LNCAP (cell line): ENCODE data around the gene TRAF2.

ENCODE experiments used
- TF ChIP-seq, protein P1 (sequence below): fragments of 450-650 bp; IDR thresholded peaks from 2 replicates; pipeline ENCODE4 v1.5.1; 2017; ENCODE audit warnings: mild to moderate bottlenecking

TRAF2 gene

DNA sequence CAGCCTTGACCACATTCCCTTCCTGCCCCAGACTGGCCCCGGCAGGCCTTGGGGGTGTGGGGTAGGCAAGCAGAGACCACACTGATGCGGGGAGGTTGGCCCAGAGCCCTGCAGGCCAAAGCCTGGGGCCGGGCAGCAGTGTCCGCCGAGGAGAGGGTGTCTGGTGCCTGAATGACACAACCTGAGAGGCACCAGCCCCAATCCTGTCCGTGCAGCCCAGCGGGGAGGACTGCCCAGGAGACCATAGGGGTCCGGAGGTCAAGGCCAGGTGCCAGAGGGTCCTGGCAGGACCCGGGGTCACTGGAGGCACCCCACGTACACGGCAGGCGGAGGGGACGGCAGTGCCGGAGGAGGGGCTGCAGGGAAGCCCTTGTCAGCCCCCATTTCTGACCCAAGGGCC, 85.4 kb downstream of the TRAF2 start:
- TF ChIP-seq, protein P1, sequence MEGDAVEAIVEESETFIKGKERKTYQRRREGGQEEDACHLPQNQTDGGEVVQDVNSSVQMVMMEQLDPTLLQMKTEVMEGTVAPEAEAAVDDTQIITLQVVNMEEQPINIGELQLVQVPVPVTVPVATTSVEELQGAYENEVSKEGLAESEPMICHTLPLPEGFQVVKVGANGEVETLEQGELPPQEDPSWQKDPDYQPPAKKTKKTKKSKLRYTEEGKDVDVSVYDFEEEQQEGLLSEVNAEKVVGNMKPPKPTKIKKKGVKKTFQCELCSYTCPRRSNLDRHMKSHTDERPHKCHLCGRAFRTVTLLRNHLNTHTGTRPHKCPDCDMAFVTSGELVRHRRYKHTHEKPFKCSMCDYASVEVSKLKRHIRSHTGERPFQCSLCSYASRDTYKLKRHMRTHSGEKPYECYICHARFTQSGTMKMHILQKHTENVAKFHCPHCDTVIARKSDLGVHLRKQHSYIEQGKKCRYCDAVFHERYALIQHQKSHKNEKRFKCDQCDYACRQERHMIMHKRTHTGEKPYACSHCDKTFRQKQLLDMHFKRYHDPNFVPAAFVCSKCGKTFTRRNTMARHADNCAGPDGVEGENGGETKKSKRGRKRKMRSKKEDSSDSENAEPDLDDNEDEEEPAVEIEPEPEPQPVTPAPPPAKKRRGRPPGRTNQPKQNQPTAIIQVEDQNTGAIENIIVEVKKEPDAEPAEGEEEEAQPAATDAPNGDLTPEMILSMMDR: no peak

DNA sequence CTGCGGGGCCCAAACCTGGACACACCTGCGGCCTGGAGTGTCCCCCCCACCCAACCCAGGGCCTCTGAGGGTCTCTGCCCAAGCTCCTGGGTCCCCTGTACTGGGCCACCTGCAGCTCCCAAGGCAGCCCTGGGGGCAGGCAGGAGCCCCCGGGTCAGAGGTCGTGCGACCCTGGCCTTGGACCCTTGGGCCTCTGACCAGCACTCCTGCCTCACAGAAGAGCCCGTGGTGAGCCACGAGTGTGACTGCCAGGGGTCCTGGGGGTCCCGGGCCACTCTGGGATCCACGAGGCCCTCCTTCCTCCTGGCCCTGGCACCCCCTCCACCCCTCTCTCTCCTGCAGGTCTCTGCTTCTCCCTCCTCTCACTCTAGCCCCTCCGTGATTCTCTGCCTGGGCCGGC, 86.0 kb downstream of the TRAF2 start:
- TF ChIP-seq, protein P1: no peak

DNA sequence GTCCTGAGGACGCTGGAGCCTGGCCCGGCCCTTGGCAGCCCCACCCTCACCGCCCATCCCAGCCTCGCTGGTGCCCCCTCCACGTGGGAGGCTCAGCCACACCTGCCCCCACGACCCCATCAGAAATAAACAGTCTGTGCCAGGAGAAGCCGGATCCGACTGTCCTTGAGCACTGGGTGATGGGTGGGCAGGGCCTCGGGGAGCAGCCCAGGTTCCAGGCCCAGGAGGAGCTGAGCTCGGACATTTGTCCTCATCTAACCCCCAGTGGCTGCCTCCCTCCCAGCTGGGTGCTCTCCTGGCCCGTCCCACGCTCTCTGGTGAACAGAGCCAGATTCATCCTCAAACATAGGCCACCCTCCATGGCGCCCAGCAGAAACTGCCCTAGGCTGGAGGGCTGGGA, 86.4 kb downstream of the TRAF2 start:
- TF ChIP-seq, protein P1: no peak

DNA sequence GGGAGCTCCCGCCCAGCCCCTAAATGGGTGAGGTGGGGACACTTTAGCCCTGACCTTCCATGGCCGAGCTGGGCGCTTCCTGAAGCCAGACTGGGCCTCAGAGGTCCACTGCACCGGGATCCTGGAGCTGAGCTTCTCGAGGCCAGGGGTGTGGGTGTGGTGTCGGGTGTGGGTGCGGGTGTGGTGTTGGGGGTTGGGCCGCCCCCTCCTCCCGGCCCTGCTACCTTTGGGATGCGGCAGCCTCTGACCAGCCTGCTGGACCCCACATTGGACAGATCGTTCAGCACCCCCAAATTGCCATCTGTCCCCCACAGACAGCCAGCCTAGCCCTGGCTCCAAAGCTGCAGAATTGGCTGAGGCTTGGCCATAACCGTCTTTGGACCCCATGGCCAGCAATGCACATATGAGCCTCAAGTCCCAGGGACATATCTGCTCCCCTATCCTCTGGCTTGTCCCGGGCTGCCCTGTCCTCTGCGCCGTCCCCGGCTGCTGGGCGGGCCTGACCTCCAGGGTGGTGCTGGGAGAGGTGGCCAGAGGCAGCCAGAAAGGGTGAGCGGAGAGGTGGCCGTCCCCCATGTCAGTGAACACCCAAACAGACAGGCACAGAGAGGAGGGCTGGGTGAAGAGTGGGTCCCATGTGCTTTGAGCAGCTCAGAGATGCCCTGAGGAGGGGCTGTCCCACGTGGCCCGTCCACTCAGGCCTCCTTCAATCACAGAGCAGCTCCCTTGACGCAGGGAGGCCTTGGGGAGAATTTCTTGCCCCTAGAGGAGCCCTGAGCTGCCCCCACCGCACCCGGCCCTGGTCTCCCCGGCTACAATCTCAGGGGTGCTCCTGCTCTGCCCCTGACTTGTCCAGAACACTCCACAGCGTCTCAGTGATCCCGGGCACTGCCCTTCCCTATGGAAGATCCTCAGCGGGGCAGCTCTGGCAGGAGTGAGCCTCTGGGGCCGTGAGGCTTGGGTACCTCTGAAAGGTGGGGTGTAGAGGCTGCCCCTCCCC, 87.6 kb downstream of the TRAF2 start:
- TF ChIP-seq, protein P1: no peak

DNA sequence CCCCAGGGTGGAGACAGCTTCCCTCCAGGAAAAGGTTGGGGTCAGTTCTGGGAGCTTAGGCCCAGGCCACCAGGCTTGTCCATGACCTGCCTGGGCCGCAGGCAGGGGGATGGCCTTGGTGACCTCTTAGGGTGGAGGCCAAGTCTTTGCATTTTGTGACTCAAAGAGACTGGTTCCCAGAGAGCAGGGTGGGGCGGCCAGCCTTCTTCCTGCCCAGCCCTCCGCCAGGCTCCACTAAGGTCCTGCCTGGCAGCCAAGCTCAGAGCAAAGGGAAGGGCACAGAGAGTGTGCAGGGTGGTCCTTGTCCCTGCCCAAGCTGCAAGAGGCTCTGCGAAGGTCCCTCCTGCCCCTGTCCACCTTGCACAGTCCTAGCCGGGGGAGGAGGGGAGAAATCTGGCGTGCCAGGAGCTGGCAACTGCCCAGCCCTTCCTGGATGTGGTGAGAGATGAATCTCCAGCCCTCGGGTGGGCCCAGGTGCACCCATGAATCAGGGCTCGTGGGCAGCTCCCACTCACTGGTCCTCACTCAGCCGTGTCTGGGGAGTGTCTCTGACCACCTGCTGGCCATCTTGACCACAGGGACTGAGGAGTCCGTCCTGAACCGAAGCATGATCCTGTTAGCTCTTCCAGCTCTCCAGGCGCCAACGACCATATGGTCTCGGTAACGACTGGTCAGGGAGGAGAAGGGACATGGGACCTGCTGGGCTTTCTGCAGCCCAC, 88.7 kb downstream of the TRAF2 start:
- TF ChIP-seq, protein P1: no peak

DNA sequence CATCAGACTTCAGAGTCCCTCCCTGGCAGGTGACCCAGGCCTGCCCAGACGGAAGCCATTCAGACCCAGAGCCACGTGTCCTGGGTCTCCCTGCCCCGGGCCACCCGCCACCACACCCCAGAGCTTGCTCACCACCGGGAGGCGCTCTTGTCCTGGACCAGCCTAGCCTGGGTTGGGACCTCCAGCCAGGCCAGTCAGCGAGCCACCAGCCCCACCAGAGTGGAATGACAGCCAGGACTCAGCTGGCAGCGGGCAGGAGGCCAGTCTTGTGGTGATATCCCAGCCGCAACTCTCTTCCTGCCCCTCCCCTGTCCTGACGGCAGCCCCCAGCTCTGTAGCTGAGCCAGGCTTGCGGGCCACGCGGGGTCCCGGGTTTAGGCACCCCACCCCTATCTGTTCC, 89.3 kb downstream of the TRAF2 start:
- TF ChIP-seq, protein P1: no peak
